ENCODE measurements around the gene MAS1. TPM values are rescaled to one million over a fixed set of nuclear protein-coding genes. Genes with fewer than 3 reads are reported as not detected.

MAS1 gene
- total and polyA plus RNA-seq, 10 of the 15 experiments (the other 5 are each of a cell fraction or from before 2014, with no cell fraction given): under 0.01 to 0.08 TPM; not detected in 8

DNA sequence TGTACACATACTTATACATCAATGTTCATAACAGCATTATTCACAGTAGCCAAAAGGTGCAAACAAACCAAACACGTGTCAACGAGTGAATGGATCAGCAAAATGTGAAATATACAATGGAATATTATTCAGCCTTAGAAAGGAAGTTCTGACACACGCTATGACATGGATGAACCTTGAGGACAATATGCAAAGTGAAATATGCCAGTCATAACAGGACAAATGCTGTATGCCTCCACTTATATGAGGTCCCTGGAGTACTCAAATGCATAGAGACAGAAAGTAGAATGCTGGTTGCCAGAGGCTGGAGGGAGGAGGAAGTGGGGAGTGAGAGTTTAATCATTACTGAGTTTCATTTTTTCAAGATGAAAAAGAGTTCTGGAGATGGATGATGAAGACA lies 40.3 kb downstream of the MAS1 start (continued):
- TF ChIP-seq, protein P1, sequence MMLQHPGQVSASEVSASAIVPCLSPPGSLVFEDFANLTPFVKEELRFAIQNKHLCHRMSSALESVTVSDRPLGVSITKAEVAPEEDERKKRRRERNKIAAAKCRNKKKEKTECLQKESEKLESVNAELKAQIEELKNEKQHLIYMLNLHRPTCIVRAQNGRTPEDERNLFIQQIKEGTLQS (IDR thresholded peaks at IDR 0.05; ENCODE audit: borderline replicate concordance, extremely low read depth, low read depth, low read length): no peak
- TF ChIP-seq BMI1 (IDR thresholded peaks at IDR 0.05; ENCODE audit: borderline replicate concordance) (0 out of 2 replicates have a peak, but pooled peaks have one; percentile 59), ZSCAN29 (IDR thresholded peaks at IDR 0.05) (0 out of 2 replicates have a peak, but pooled peaks have one; percentile 2), SMC3 (IDR thresholded peaks at IDR 0.05; ENCODE audit: borderline replicate concordance, low read length) (no peak), MTA2 (IDR thresholded peaks at IDR 0.05; ENCODE audit: low read depth) (peak; percentile 95), NR2C1 (IDR thresholded peaks at IDR 0.05) (no peak), RAD51 (IDR thresholded peaks at IDR 0.05) (no peak; the same call in 1 of the 2 replicates), RELA (IDR thresholded peaks at IDR 0.05; ENCODE audit: borderline replicate concordance, partially characterized antibody) (peak; percentile 8), TARDBP (IDR thresholded peaks at IDR 0.05; ENCODE audit: borderline replicate concordance) (no peak), SMAD1 (IDR thresholded peaks at IDR 0.05; ENCODE audit: low read depth, partially characterized antibody) (peak; percentile 46), PAX8 (IDR thresholded peaks at IDR 0.05) (peak; percentile 48; the same call in 1 of the 2 replicates), CHD1 (IDR thresholded peaks at IDR 0.05; ENCODE audit: low read depth, low read length) (no peak), TCF3 (IDR thresholded peaks at IDR 0.05; ENCODE audit: borderline replicate concordance, insufficient read depth, low read depth, low read length) (0 out of 2 replicates have a peak, but pooled peaks have one; percentile 30), HDGF (IDR thresholded peaks at IDR 0.05) (no peak), SUPT20H (IDR thresholded peaks at IDR 0.05; ENCODE audit: borderline replicate concordance, control insufficient read depth, low read depth, low read length) (no peak), SPI1 (IDR thresholded peaks at IDR 0.05; ENCODE audit: borderline replicate concordance, insufficient read depth, low read depth, low read length) (peak; percentile 90), LARP7 (IDR thresholded peaks at IDR 0.05) (no peak), ZBED1 (IDR thresholded peaks at IDR 0.05; ENCODE audit: borderline replicate concordance) (no peak), IRF4 (IDR thresholded peaks at IDR 0.05; ENCODE audit: low read depth, low read length) (peak; percentile 97), RAD21 (IDR thresholded peaks at IDR 0.05; ENCODE audit: insufficient read depth, low read depth, low read length) (no peak), MYC (IDR thresholded peaks at IDR 0.05; ENCODE audit: insufficient read depth, insufficient read length, insufficient replicate concordance, low read length, severe bottlenecking) (no peak), NRF1 (conservative IDR thresholded peaks at IDR 0.05; ENCODE audit: low read depth, low read length) (no peak), MXI1 (IDR thresholded peaks at IDR 0.05; ENCODE audit: low read depth, low read length) (peak; percentile 56; the same call in 1 of the 2 replicates), ZZZ3 (IDR thresholded peaks at IDR 0.05; ENCODE audit: control insufficient read depth, insufficient read length, low read depth) (no peak)
- TF ChIP-seq, protein P2, sequence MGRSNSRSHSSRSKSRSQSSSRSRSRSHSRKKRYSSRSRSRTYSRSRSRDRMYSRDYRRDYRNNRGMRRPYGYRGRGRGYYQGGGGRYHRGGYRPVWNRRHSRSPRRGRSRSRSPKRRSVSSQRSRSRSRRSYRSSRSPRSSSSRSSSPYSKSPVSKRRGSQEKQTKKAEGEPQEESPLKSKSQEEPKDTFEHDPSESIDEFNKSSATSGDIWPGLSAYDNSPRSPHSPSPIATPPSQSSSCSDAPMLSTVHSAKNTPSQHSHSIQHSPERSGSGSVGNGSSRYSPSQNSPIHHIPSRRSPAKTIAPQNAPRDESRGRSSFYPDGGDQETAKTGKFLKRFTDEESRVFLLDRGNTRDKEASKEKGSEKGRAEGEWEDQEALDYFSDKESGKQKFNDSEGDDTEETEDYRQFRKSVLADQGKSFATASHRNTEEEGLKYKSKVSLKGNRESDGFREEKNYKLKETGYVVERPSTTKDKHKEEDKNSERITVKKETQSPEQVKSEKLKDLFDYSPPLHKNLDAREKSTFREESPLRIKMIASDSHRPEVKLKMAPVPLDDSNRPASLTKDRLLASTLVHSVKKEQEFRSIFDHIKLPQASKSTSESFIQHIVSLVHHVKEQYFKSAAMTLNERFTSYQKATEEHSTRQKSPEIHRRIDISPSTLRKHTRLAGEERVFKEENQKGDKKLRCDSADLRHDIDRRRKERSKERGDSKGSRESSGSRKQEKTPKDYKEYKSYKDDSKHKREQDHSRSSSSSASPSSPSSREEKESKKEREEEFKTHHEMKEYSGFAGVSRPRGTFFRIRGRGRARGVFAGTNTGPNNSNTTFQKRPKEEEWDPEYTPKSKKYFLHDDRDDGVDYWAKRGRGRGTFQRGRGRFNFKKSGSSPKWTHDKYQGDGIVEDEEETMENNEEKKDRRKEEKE (IDR thresholded peaks at IDR 0.05): no peak
- TF ChIP-seq, protein P3, sequence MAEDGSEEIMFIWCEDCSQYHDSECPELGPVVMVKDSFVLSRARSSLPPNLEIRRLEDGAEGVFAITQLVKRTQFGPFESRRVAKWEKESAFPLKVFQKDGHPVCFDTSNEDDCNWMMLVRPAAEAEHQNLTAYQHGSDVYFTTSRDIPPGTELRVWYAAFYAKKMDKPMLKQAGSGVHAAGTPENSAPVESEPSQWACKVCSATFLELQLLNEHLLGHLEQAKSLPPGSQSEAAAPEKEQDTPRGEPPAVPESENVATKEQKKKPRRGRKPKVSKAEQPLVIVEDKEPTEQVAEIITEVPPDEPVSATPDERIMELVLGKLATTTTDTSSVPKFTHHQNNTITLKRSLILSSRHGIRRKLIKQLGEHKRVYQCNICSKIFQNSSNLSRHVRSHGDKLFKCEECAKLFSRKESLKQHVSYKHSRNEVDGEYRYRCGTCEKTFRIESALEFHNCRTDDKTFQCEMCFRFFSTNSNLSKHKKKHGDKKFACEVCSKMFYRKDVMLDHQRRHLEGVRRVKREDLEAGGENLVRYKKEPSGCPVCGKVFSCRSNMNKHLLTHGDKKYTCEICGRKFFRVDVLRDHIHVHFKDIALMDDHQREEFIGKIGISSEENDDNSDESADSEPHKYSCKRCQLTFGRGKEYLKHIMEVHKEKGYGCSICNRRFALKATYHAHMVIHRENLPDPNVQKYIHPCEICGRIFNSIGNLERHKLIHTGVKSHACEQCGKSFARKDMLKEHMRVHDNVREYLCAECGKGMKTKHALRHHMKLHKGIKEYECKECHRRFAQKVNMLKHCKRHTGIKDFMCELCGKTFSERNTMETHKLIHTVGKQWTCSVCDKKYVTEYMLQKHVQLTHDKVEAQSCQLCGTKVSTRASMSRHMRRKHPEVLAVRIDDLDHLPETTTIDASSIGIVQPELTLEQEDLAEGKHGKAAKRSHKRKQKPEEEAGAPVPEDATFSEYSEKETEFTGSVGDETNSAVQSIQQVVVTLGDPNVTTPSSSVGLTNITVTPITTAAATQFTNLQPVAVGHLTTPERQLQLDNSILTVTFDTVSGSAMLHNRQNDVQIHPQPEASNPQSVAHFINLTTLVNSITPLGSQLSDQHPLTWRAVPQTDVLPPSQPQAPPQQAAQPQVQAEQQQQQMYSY (CRISPR knock-in tag; IDR thresholded peaks at IDR 0.05): no peak

Measured in GM12878 (cell line).